NCI-H2196 treated with DMSO at 0.1 percent for 48 hours (cell line): ENCODE measurements around the gene PAK5.

Experiments
- DNase-seq: peaks from one replicate; lab custom pipeline; 2025; ENCODE audit not compliant: unreplicated experiment; lab: John Stamatoyannopoulos, UW

PAK5 gene

GRCh38 chr20:9581509-9581908 lies 257.4 kb downstream of the PAK5 start:
- no peak for DNase-seq

- no peak for DNase-seq
Observed at GRCh38 chr20:9578594-9578993, 260.3 kb downstream of the PAK5 start.

- no peak for DNase-seq
Observed at GRCh38 chr20:9577397-9577796, 261.5 kb downstream of the PAK5 start.

DNA sequence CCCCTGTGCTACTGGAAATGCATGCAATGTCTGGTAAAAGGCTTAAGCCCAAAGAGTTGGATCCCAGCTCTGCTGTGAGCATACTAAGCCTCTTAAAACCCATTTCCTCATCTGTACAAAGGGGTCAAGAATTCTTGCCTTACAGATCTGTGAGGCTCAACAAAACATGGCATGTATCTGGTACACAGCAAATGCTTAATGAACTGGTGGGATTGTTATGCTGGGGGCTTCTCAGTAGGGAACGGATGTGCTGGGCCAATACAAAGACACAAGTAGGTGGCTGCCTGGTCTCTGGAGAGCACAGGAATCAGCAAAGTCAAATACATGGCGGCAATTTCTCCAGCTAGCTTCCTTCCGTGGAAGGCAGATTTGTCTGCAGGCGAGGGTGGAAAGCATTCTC lies 262.2 kb downstream of the PAK5 start:
- no peak for DNase-seq

- no peak for DNase-seq
Observed at GRCh38 chr20:9575836-9576235, 263.0 kb downstream of the PAK5 start.

GRCh38 chr20:9574776-9575175 lies 264.1 kb downstream of the PAK5 start:
- DNase-seq, result no peak

DNA sequence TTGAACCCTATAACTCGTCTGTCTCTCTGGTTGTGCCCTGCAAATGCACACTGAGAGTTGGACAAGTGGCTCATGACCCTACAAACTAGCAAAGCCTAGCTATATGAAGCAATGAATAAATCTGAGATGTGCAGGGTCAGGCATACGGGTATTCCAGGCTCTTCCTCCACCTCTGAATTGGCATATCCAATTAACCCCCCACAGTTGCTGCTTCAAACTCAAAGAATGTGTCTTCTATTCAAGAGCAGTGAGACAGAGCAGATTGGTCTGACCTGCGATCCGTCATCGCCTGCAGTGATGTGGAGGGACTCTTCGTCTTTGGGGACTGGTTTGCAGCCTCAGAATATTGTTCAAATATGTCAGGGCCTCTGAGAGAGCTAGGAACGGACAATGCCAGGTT lies 264.7 kb downstream of the PAK5 start:
- no peak for DNase-seq

- no peak for DNase-seq
Observed at GRCh38 chr20:9573335-9574151, 265.3 kb downstream of the PAK5 start.

- no peak for DNase-seq
Observed at GRCh38 chr20:9572670-9573069, 266.2 kb downstream of the PAK5 start.

GRCh38 chr20:9571783-9572182 lies 267.1 kb downstream of the PAK5 start:
- no peak for DNase-seq

DNA sequence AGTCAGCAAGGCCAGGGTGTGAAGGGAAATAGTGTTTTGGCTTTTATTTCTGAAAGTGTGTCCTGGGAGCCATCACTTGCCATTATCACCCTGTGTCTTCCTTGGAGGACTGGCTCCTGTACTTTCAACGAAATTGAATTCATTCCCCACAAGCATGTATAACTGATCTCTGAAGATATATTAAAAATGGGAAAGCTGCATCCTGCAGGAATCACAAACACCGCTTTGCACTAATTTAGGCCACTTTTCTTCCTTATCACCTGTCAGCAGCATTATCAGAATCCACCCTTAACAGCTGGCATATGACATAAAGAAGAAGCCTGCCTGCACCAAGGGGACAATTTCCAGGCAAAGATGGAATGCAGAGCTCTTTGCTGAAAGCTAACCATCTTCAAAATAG lies 268.3 kb downstream of the PAK5 start:
- DNase-seq, result no peak

DNA sequence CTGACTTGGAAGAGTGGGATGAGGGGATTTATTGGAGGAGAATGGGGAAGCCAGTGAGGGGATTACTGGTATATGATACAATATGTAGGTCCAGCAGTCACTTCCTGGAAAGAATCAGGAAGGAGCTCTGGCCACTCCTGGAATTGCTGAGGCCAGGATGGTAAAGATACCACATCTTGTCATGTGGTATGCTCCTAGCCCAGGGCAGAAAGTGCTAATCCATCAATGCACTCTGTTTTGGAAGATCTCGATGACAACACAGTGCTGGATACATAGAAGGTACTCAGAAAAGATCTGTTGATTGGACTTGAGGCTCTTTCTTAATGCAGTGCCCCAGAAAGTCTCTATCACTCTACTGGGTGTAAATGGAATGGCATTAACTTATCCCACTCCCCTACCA lies 271.9 kb downstream of the PAK5 start:
- no peak for DNase-seq

- DNase-seq, result no peak
Observed at GRCh38 chr20:9565910-9566550, 272.8 kb downstream of the PAK5 start.

DNA sequence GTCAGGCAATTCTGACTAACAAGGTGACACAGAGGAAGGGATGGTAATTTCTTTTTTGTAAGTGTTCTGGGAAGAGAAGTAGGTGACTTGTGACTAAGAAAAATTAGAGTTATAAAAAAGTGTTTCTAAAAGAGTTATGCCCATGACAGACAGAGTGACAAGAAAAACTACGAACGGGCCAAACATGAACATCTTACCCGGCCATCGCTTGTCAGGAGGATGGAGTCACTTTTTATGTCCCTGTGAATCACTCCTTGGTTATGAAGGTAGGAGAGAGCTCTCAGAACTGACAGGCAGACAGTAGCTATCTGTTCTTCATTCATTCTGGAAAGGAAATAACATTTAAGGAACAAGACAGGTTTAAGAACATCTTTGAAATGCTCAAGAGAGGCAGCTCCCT lies 281.5 kb downstream of the PAK5 start:
- no peak for DNase-seq

GRCh38 chr20:9555781-9556180 lies 283.1 kb downstream of the PAK5 start:
- DNase-seq, result no peak

DNA sequence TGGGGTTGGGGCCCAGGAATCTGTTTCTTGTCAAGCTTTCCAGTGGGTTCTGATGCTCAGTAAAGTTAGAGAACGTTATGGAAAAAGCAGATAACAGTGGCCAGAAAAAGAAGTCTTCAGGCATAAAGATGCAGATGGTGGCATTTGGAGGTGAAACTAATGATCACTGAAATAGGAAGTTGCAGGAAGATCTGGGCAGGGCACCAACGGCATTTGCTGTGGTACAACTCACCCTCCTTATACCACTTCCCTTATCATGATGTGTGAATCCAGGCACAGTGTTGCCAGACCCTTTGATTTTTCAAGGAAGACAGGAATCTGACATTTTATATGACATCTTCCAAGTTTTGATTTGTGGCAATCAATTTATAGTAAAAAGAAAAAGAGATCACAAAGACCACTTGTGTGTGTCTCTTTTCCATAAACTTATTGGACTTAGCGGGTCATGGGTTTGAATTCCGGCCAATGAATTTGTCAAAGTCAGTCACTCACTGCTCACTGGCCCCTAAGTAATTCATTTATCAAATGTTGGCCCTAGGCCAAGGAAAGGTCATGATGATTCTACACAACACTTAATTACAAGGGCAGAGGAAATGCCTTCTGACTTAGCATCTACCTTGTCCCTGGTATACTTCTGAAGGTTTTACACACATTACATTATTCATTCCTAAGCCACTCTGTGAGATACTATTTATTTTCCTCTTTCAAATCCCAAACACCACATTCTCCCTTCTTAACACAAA lies 286.9 kb downstream of the PAK5 start:
- DNase-seq, result no peak

DNA sequence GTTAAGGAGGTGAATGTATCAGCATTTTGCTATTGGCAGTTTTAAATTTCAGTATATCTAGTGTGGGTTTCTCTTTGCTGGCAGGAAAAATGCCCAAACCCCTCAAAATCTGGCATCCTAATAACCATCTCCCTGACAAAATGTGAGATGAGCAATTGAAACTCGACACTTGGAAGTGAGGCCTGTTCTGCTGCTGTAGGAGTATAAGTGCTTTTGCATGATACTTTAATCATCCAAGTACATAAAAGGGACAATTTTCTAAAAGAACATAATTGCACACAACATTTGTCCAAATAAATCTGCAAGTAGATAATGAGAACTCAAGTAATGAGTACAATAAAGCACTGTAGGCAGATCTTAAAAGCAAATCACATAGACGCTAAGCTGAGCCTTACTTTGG lies 288.0 kb downstream of the PAK5 start:
- no peak for DNase-seq

- DNase-seq, result no peak
Observed at GRCh38 chr20:9550283-9550682, 288.6 kb downstream of the PAK5 start.

- no peak for DNase-seq
Observed at GRCh38 chr20:9543214-9543613, 295.7 kb downstream of the PAK5 start.

DNA sequence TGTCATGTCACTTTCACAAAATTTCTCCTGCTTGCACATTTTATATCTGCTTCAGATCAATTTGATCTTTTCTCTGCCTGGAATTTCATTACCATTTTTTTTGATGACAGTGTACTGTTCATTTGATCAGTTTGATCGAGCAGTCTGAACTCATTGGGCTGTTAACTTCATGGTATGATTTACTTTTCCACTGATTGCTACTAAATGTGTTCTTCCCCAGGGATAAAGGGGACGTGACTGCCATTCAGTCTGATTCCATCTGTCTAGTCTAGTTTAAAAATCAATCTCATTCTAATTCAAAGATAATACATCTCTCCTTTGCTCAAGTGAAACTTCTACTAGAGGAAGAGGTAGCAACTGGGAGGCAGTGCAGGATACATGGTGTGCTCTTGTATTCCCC lies 303.4 kb downstream of the PAK5 start:
- no peak for DNase-seq

- no peak for DNase-seq
Observed at GRCh38 chr20:9534025-9534424, 304.9 kb downstream of the PAK5 start.
